ENCODE measurements around the gene UPF1.

GRCh38 chr19:18897094-18898029 lies 65.6 kb downstream of the UPF1 start:
- no peak for TF ChIP-seq YY1 (IDR thresholded peaks at IDR 0.05; ENCODE audit: insufficient read depth, insufficient read length)
- TF ChIP-seq ZNF274 (IDR thresholded peaks at IDR 0.05; ENCODE audit: low read depth, low read length): no peak

All from NT2/D1 (cell line).